Retinal pigment epithelial cell (primary cell): ENCODE results near the gene PDZD2.

Source experiments
- DNase-seq: peaks from one replicate; pipeline ENCODE4 v3.0.0-alpha.2; 2010; ENCODE audit warnings: low read depth
- H3K4me3 ChIP-seq: 2 replicates; pipeline ENCODE4 v1.5.1; 2011; ENCODE audit warnings: mild to moderate bottlenecking, low read length, control low read depth, moderate library complexity
- CTCF ChIP-seq: conservative IDR thresholded peaks from 2 replicates; pipeline ENCODE4 v1.5.1; 2011; ENCODE audit warnings: low read depth, low read length, control low read depth, inconsistent platforms

PDZD2 gene

GRCh38 chr5:32027093-32027716, 388.3 kb downstream of the PDZD2 start:
- H3K4me3 ChIP-seq = no peak overlapping the region
- TF ChIP-seq CTCF = no peak
- no peak for DNase-seq

GRCh38 chr5:32027717-32028458, 389.0 kb downstream of the PDZD2 start:
- TF ChIP-seq CTCF = no peak
- DNase-seq = peak; percentile 80
- no peak overlapping the region for H3K4me3 ChIP-seq

GRCh38 chr5:32029261-32029660, 390.3 kb downstream of the PDZD2 start:
- no peak overlapping the region for H3K4me3 ChIP-seq
- DNase-seq = no peak
- no peak for TF ChIP-seq CTCF

GRCh38 chr5:32029781-32030180, 390.9 kb downstream of the PDZD2 start:
- H3K4me3 ChIP-seq = no peak overlapping the region
- no peak for DNase-seq
- no peak for TF ChIP-seq CTCF

GRCh38 chr5:32030222-32030621, 391.3 kb downstream of the PDZD2 start:
- no peak for DNase-seq
- TF ChIP-seq CTCF = no peak
- H3K4me3 ChIP-seq = no peak overlapping the region

GRCh38 chr5:32030686-32031085, 391.8 kb downstream of the PDZD2 start:
- no peak for TF ChIP-seq CTCF
- H3K4me3 ChIP-seq = no peak overlapping the region
- no peak for DNase-seq

- no peak for DNase-seq
- H3K4me3 ChIP-seq = no peak overlapping the region
- TF ChIP-seq CTCF = no peak
Measured at GRCh38 chr5:32031089-32031488, 392.2 kb downstream of the PDZD2 start.
